ENCODE data around the gene NCEH1.

DNA sequence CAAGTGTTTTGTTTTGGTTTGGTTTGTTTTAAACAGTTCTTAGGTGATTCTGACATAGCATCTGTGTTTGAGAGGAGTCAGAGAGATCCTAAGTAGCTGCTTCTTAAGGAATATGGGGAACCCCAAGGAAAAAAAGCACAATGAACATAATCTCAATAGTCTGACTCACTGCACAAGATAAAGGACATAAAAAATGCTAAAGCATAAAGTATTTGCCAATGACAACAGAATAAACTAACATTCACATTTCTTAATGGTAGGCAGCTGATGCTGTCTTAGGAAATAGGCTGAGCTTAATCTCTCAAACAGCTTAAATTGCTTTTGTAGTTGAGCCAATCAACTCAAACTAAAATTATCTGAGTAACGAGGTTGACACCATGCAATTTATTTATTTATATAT, 2.9 kb downstream of the NCEH1 start:
- TF ChIP-seq NR2C2 (CRISPR knock-in tag; IDR thresholded peaks at IDR 0.05) (no peak), SMAD4 (CRISPR knock-in tag; IDR thresholded peaks at IDR 0.05) (no peak)
